NCI-H1694 treated with DMSO at 0.1 percent for 48 hours (cell line): Measurements from ENCODE around the gene CACNA1S.

Experiments
- DNase-seq: peaks from one replicate; lab custom pipeline; 2025; lab: John Stamatoyannopoulos, UW

CACNA1S gene

GRCh38 chr1:201013991-201014815 lies 98.0 kb downstream of the CACNA1S start:
- DNase-seq, result no peak

GRCh38 chr1:201013031-201013485 lies 99.2 kb downstream of the CACNA1S start:
- DNase-seq, result no peak

- peak; percentile 87 for DNase-seq
Observed at GRCh38 chr1:201011616-201012015, 100.6 kb downstream of the CACNA1S start.

- DNase-seq, result no peak
Observed at GRCh38 chr1:201009962-201010645, 102.1 kb downstream of the CACNA1S start.

GRCh38 chr1:201008666-201009360 lies 103.4 kb downstream of the CACNA1S start:
- no peak for DNase-seq

- DNase-seq, result no peak
Observed at GRCh38 chr1:201007481-201007880, 104.7 kb downstream of the CACNA1S start.

- no peak for DNase-seq
Observed at GRCh38 chr1:201006450-201006849, 105.8 kb downstream of the CACNA1S start.

- DNase-seq, result no peak
Observed at GRCh38 chr1:201004732-201005131, 107.5 kb downstream of the CACNA1S start.

- no peak for DNase-seq
Observed at GRCh38 chr1:201004154-201004553, 108.1 kb downstream of the CACNA1S start.

GRCh38 chr1:201002510-201002909 lies 109.7 kb downstream of the CACNA1S start:
- DNase-seq, result no peak

- DNase-seq, result no peak
Observed at GRCh38 chr1:201001962-201002361, 110.3 kb downstream of the CACNA1S start.

- DNase-seq, result no peak
Observed at GRCh38 chr1:201000391-201000790, 111.8 kb downstream of the CACNA1S start.

- DNase-seq, result no peak
Observed at GRCh38 chr1:200999667-201000066, 112.6 kb downstream of the CACNA1S start.

- no peak for DNase-seq
Observed at GRCh38 chr1:200998323-200998722, 113.9 kb downstream of the CACNA1S start.

GRCh38 chr1:200992382-200993048 lies 119.7 kb downstream of the CACNA1S start:
- DNase-seq, result no peak

GRCh38 chr1:200991097-200991614 lies 121.1 kb downstream of the CACNA1S start:
- no peak for DNase-seq

GRCh38 chr1:200990114-200990513 lies 122.1 kb downstream of the CACNA1S start:
- no peak for DNase-seq
